Activated naive CD8-positive, alpha-beta T cell (primary cell): ENCODE results near the gene FBXO46.
"Not testable (repeated sequence)": the region's sequence is repeated elsewhere in the genome, so short reads cannot be mapped to it uniquely, and the experiment has no call there.

ENCODE experiments used
- H3K27ac Mint-ChIP-seq: one replicate; pipeline ENCODE4 v1.8.0; 2021; ENCODE audit warnings: mixed read lengths
- H3K27me3 Mint-ChIP-seq: one replicate; pipeline ENCODE4 v1.8.0; 2021; ENCODE audit warnings: mixed read lengths
- H3K36me3 Mint-ChIP-seq: one replicate; pipeline ENCODE4 v1.8.0; 2021; ENCODE audit warnings: mixed read lengths
- H3K4me1 Mint-ChIP-seq: one replicate; pipeline ENCODE4 v1.8.0; 2021; ENCODE audit warnings: low read depth, mixed read lengths
- H3K4me3 Mint-ChIP-seq: one replicate; pipeline ENCODE4 v1.8.0; 2021; ENCODE audit warnings: mild to moderate bottlenecking, mixed read lengths
- H3K9me3 Mint-ChIP-seq: one replicate; pipeline ENCODE4 v1.8.0; 2021; ENCODE audit warnings: low read depth, mixed read lengths

The FBXO46 gene

GRCh38 chr19:45691516-45692186, 39.0 kb downstream of the FBXO46 start, which contains the start of gene SNRPD2:
Gene SNRPD2, minus strand, starts transcription at chr19:45691953. Its CDS starts 65 bp downstream, at chr19:45691888.
- H3K4me3 Mint-ChIP-seq = peak within 1 kb of the TSS; percentile 98
- peak within 1 kb of the TSS; percentile 99 for H3K27ac Mint-ChIP-seq
- no peaks in the 10 kb centered on the region for H3K27me3 Mint-ChIP-seq
- H3K4me1 Mint-ChIP-seq = peaks cover 19% of the 10 kb centered on the region
- peaks cover 5% of the 10 kb centered on the region for H3K36me3 Mint-ChIP-seq
- no peaks in the 10 kb centered on the region for H3K9me3 Mint-ChIP-seq

DNA sequence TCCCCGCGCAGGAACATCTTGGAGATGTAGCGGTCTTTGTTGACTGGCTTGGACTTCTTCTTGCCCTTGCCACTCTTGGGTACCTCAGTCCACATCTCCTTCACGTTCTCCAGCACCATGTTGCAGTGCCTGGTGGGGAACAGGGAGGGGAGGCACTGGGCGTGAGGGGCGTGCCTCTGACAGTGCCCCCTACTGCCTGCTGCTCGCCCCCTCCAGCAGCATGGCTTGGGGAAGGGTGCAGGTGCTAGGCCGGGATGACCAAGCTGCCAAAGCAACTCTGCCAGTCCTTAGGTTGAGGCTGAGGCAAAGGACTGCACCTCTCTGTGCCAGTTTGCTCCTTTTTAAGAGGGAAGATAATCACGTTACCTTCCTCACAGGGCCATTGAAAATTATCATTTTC, 43.1 kb downstream of the FBXO46 start:
- peaks cover 16% of the 10 kb centered on the region for H3K4me1 Mint-ChIP-seq
- H3K27ac Mint-ChIP-seq = no peak overlapping the region
- no peaks in the 10 kb centered on the region for H3K27me3 Mint-ChIP-seq
- H3K9me3 Mint-ChIP-seq = no peaks in the 10 kb centered on the region
- H3K36me3 Mint-ChIP-seq = peaks cover 5% of the 10 kb centered on the region
- no peak overlapping the region for H3K4me3 Mint-ChIP-seq

- not testable (repeated sequence) for H3K9me3 Mint-ChIP-seq, H3K27me3 Mint-ChIP-seq, H3K4me3 Mint-ChIP-seq, H3K27ac Mint-ChIP-seq, H3K36me3 Mint-ChIP-seq
- peaks cover 13% of the 10 kb centered on the region for H3K4me1 Mint-ChIP-seq
Measured at GRCh38 chr19:45685045-45685444, 45.7 kb downstream of the FBXO46 start.

- H3K4me3 Mint-ChIP-seq = no peak overlapping the region
- H3K36me3 Mint-ChIP-seq = no peaks in the 10 kb centered on the region
- no peaks in the 10 kb centered on the region for H3K27me3 Mint-ChIP-seq
- no peaks in the 10 kb centered on the region for H3K9me3 Mint-ChIP-seq
- no peak overlapping the region for H3K27ac Mint-ChIP-seq
- H3K4me1 Mint-ChIP-seq = peaks cover 10% of the 10 kb centered on the region
Measured at GRCh38 chr19:45682908-45683307, 47.8 kb downstream of the FBXO46 start.

DNA sequence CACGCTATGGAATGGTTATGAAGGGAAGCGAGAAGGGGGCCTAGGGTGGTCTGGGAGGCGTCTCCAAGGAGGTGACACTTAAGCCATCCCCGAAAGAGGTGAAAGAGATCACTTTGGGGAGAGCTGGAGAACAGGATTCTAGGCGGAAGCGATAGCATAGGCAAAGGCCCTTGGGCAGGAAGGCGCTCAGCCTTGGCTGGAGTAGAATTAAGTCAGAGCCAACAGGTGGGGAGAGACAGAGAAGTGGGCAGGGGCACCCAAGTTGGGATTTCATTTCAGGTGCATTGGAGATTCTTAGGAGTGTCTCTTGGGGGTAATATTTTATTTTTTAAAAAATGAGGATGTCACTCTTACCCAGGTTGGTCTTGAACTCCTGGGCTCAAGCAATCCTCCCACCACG, 48.6 kb downstream of the FBXO46 start:
- Mint-ChIP-seq H3K4me1 (peaks cover 16% of the 10 kb centered on the region), H3K9me3 (no peaks in the 10 kb centered on the region), H3K4me3 (peak overlapping the region; percentile 14), H3K27me3 (no peaks in the 10 kb centered on the region), H3K36me3 (no peaks in the 10 kb centered on the region), H3K27ac (no peak overlapping the region)

GRCh38 chr19:45681391-45682015, 49.2 kb downstream of the FBXO46 start:
- Mint-ChIP-seq H3K27me3 (no peaks in the 10 kb centered on the region), H3K9me3 (no peaks in the 10 kb centered on the region), H3K4me1 (peaks cover 18% of the 10 kb centered on the region), H3K27ac (no peak overlapping the region), H3K36me3 (no peaks in the 10 kb centered on the region), H3K4me3 (peak overlapping the region; percentile 83)

DNA sequence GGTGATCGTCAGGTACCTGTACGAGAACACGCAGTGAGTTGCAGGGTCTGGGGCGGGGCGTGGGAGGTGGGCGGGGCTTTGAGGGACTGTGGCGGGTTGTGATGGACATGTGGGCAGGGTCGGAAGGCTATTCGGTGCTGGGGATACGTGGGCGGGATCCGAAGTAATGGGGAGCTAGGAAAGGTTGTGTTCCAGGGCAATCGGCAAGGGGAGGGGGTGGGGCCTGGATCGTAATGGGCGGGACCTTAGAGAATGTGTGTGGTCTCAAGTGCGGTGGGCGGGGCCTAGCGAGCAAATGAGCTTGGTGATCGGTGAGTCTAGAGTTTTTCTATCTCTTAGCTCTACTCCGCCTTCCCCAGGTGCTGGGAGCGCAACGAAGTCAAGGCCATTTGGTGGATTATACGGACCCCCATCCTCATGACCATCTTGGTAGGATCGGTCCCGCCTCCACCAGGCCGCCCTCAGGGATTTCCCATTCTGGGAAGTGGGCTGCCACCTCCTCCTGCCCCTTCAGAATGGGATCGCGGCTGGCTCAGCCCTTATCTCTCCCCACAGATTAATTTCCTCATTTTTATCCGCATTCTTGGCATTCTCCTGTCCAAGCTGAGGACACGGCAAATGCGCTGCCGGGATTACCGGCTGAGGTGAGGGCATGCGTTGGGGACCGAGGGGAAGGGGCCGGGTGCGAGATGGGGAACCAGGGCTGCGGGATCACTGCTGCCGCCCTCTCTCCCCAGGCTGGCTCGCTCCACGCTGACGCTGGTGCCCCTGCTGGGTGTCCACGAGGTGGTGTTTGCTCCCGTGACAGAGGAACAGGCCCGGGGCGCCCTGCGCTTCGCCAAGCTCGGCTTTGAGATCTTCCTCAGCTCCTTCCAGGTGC, 53.1 kb downstream of the FBXO46 start:
- H3K4me3 Mint-ChIP-seq = peak overlapping the region; percentile 85
- H3K4me1 Mint-ChIP-seq = peaks cover 17% of the 10 kb centered on the region
- H3K27ac Mint-ChIP-seq = peak overlapping the region; percentile 7
- H3K36me3 Mint-ChIP-seq = no peaks in the 10 kb centered on the region
- no peaks in the 10 kb centered on the region for H3K9me3 Mint-ChIP-seq
- H3K27me3 Mint-ChIP-seq = no peaks in the 10 kb centered on the region

DNA sequence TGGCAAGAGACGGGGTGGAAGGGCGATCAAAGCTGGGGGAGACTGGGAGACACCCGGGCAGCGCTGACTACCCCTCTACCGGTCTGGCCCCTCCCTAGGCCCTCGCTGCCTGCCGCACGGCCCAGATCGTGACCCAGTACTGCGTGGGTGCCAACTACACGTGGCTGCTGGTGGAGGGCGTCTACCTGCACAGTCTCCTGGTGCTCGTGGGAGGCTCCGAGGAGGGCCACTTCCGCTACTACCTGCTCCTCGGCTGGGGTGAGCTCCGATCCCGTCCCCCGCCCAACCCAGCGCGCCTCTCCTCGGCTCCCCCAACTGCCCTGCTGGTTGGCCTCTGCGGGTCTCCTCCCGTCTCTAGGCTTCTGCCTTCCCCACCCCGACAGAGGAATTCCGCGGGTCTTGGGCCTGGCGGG, 53.8 kb downstream of the FBXO46 start:
- no peaks in the 10 kb centered on the region for H3K27me3 Mint-ChIP-seq
- no peaks in the 10 kb centered on the region for H3K36me3 Mint-ChIP-seq

DNA sequence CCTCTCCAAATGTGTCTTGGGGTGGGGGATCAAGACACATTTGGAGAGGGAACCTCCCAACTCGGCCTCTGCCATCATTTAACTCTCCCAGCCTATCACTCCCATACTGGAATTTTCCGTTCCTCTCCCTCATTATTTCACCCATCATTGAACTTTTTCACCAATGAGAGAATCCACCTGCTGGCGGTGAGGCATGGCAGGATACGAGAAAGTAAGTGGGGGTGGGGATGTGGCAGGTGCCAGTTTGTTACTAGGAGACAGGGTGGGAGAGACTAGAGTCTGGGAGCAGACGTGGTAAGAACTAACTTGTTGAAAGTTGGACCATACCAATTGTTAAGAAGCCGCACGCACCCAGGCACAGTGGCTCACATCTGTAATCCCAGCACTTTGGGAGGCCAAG, 55.8 kb downstream of the FBXO46 start:
- H3K4me3 Mint-ChIP-seq = no peak overlapping the region
- peaks cover 19% of the 10 kb centered on the region for H3K4me1 Mint-ChIP-seq
- H3K9me3 Mint-ChIP-seq = no peaks in the 10 kb centered on the region
- no peaks in the 10 kb centered on the region for H3K27me3 Mint-ChIP-seq
- H3K27ac Mint-ChIP-seq = no peak overlapping the region
- no peaks in the 10 kb centered on the region for H3K36me3 Mint-ChIP-seq

More for the DNA sequence above, 53.8 kb downstream of the FBXO46 start:
- Mint-ChIP-seq H3K4me1 (peaks cover 15% of the 10 kb centered on the region), H3K4me3 (peak overlapping the region; percentile 78), H3K9me3 (no peaks in the 10 kb centered on the region), H3K27ac (no peak overlapping the region)

DNA sequence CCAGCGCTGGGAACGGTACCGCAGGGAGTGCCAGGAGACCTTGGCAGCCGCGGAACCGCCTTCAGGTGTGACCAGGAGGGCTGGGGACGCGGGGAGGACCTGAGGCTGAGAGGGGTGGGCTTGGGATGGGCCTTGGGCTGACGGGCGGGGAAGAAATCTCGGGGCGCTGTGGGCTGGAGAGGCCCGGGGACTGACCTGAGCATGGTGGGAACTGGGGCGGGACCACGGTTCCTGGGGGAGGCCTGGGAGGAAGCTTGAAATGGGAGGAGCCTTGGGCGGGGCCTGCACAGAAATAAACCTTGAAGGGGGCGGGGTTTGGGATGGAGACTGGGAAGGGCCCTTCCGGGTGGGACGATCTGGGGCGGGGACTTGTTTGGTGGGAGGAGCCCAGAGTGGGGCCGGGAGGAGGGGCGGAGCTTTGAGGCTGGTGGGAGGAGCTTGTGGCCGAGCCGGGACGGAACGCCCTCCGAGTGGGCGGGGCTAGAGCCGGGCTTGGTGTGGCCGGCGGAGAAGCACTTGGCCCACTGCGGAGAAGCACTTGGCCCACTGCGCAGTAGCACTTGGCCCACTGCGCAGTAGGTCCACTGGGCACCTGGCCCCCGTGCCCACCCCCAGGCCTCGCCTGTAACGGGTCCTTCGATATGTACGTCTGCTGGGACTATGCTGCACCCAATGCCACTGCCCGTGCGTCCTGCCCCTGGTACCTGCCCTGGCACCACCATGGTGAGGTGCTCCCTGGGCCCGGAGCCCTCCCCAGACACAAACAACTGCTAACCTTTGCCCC, 59.8 kb downstream of the FBXO46 start:
- Mint-ChIP-seq H3K4me3 (peak overlapping the region; percentile 58), H3K36me3 (no peaks in the 10 kb centered on the region), H3K4me1 (peaks cover 28% of the 10 kb centered on the region), H3K27me3 (no peaks in the 10 kb centered on the region), H3K9me3 (no peaks in the 10 kb centered on the region), H3K27ac (no peak overlapping the region)

DNA sequence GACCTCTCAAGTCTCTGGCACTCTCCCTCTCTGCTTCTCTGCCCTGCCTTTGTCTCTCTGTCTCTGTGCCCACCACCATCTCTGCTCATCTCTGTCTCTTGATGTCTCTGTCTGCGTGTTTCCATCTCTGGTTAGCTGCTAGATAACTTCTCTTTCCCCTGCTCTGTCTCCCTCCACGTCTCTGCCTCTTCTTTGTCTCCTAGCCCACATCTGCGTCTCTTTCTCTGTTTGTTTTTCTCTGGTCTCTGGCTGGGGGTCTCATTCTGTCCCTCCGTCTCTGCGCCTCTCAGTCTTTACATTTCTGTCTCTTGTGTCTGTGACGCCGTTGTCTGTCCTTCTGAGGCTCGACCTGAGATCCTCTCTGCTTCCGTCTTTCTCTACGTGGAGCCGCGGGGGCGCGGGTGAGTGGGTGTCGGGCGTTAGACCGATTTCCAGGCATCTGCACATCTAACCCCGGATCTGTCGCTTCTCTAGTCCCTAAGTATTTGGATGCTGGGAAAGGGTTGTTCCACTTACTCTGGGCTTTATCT, 62.3 kb downstream of the FBXO46 start:
- Mint-ChIP-seq H3K4me3 (peak overlapping the region; percentile 92), H3K27me3 (no peaks in the 10 kb centered on the region), H3K27ac (peak overlapping the region; percentile 69)

GRCh38 chr19:45667620-45668341, 62.9 kb downstream of the FBXO46 start, which contains the start of gene GIPR:
Gene GIPR, plus strand, starts transcription at chr19:45668221. Its CDS starts 1,300 bp downstream, at chr19:45669521.
- no peaks in the 10 kb centered on the region for H3K27me3 Mint-ChIP-seq

More for the DNA sequence above, 62.3 kb downstream of the FBXO46 start:
- H3K4me1 Mint-ChIP-seq = peaks cover 31% of the 10 kb centered on the region
- no peaks in the 10 kb centered on the region for H3K36me3 Mint-ChIP-seq
- no peaks in the 10 kb centered on the region for H3K9me3 Mint-ChIP-seq

DNA sequence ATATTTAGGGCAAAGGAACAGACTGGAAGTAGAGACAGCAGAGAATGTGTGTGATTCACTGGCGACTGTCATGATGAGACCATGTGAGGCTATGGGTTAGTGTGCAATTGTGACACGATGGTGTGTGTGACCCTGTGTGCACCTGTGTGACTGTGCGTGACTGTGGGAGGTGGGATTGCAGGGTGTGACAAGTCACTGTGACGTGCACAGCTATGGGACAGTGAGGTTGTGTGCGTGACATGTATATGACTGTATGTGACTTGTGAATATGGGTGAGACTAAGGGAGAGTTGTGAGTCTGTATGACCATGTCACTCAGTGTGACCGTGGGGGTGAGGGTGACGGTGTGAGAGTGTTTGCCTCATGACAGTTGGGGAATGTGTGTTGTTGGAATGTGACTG, 66.1 kb downstream of the FBXO46 start:
- Mint-ChIP-seq H3K27me3 (no peaks in the 10 kb centered on the region), H3K4me1 (peaks cover 22% of the 10 kb centered on the region), H3K4me3 (no peak overlapping the region), H3K9me3 (no peaks in the 10 kb centered on the region), H3K36me3 (no peaks in the 10 kb centered on the region), H3K27ac (peak overlapping the region; percentile 6)

More at GRCh38 chr19:45667620-45668341, 62.9 kb downstream of the FBXO46 start, which contains the start of gene GIPR:
- H3K4me1 Mint-ChIP-seq = peaks cover 31% of the 10 kb centered on the region
- H3K9me3 Mint-ChIP-seq = no peaks in the 10 kb centered on the region
- peak within 1 kb of the TSS; percentile 92 for H3K4me3 Mint-ChIP-seq
- peak within 1 kb of the TSS; percentile 69 for H3K27ac Mint-ChIP-seq
- no peaks in the 10 kb centered on the region for H3K36me3 Mint-ChIP-seq
